Measurements from ENCODE around the gene ILF2. TPM values are rescaled to one million over a fixed set of nuclear protein-coding genes. Genes with fewer than 3 reads are reported as not detected.

ILF2 gene
- total and polyA plus RNA-seq, 2 of the 13 experiments (the other 11 are each of a cell fraction or from before 2014, with no cell fraction given) = 292 to 366 TPM

GRCh38 chr1:153633754-153634665 lies 36.8 kb downstream of the ILF2 start, which contains the start of gene CHTOP (continued):
- TF ChIP-seq, protein P1, sequence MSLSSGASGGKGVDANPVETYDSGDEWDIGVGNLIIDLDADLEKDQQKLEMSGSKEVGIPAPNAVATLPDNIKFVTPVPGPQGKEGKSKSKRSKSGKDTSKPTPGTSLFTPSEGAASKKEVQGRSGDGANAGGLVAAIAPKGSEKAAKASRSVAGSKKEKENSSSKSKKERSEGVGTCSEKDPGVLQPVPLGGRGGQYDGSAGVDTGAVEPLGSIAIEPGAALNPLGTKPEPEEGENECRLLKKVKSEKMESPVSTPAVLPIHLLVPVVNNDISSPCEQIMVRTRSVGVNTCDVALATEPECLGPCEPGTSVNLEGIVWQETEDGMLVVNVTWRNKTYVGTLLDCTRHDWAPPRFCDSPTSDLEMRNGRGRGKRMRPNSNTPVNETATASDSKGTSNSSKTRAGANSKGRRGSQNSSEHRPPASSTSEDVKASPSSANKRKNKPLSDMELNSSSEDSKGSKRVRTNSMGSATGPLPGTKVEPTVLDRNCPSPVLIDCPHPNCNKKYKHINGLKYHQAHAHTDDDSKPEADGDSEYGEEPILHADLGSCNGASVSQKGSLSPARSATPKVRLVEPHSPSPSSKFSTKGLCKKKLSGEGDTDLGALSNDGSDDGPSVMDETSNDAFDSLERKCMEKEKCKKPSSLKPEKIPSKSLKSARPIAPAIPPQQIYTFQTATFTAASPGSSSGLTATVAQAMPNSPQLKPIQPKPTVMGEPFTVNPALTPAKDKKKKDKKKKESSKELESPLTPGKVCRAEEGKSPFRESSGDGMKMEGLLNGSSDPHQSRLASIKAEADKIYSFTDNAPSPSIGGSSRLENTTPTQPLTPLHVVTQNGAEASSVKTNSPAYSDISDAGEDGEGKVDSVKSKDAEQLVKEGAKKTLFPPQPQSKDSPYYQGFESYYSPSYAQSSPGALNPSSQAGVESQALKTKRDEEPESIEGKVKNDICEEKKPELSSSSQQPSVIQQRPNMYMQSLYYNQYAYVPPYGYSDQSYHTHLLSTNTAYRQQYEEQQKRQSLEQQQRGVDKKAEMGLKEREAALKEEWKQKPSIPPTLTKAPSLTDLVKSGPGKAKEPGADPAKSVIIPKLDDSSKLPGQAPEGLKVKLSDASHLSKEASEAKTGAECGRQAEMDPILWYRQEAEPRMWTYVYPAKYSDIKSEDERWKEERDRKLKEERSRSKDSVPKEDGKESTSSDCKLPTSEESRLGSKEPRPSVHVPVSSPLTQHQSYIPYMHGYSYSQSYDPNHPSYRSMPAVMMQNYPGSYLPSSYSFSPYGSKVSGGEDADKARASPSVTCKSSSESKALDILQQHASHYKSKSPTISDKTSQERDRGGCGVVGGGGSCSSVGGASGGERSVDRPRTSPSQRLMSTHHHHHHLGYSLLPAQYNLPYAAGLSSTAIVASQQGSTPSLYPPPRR (CRISPR knock-in tag; IDR thresholded peaks at IDR 0.05; ENCODE audit: borderline replicate concordance) = peak; percentile 67
- TF ChIP-seq ATF7-NPFF (CRISPR knock-in tag; IDR thresholded peaks at IDR 0.05; ENCODE audit: low read depth) = peak; percentile 74; the same call in 1 of the 2 replicates
- TF ChIP-seq SALL1 (CRISPR knock-in tag; IDR thresholded peaks at IDR 0.05) = peak; percentile 87
- 0 out of 2 replicates have a peak, but pooled peaks have one; percentile 66 for TF ChIP-seq FIP1L1 (IDR thresholded peaks at IDR 0.05; ENCODE audit: borderline replicate concordance, insufficient read depth, low read depth, low read length)
- TF ChIP-seq SNRNP70 (IDR thresholded peaks at IDR 0.05; ENCODE audit: low read depth, low read length) = no peak
- peak; percentile 16; the same call in 1 of the 2 replicates for TF ChIP-seq ARID5B (CRISPR knock-in tag; IDR thresholded peaks at IDR 0.05)
- TF ChIP-seq, protein P2, sequence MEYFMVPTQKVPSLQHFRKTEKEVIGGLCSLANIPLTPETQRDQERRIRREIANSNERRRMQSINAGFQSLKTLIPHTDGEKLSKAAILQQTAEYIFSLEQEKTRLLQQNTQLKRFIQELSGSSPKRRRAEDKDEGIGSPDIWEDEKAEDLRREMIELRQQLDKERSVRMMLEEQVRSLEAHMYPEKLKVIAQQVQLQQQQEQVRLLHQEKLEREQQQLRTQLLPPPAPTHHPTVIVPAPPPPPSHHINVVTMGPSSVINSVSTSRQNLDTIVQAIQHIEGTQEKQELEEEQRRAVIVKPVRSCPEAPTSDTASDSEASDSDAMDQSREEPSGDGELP (IDR thresholded peaks at IDR 0.05; ENCODE audit: borderline replicate concordance, low read depth) = no peak
- peak; percentile 78; the same call in 1 of the 2 replicates for TF ChIP-seq ZNF782 (CRISPR knock-in tag; IDR thresholded peaks at IDR 0.05; ENCODE audit: borderline replicate concordance)
- peak; percentile 79 for TF ChIP-seq JUN (CRISPR knock-in tag; IDR thresholded peaks at IDR 0.05)
- no peak for TF ChIP-seq DPF2 (CRISPR knock-in tag; IDR thresholded peaks at IDR 0.05; ENCODE audit: borderline replicate concordance, low read depth)
- no peak for TF ChIP-seq SSRP1 (CRISPR knock-in tag; IDR thresholded peaks at IDR 0.05)
- TF ChIP-seq NCOA1 (CRISPR knock-in tag; IDR thresholded peaks at IDR 0.05) = 0 out of 2 replicates have a peak, but pooled peaks have one; percentile 38
- no peak for TF ChIP-seq GPBP1L1 (CRISPR knock-in tag; IDR thresholded peaks at IDR 0.05)
- TF ChIP-seq, protein P3, sequence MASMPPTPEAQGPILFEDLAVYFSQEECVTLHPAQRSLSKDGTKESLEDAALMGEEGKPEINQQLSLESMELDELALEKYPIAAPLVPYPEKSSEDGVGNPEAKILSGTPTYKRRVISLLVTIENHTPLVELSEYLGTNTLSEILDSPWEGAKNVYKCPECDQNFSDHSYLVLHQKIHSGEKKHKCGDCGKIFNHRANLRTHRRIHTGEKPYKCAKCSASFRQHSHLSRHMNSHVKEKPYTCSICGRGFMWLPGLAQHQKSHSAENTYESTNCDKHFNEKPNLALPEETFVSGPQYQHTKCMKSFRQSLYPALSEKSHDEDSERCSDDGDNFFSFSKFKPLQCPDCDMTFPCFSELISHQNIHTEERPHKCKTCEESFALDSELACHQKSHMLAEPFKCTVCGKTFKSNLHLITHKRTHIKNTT (CRISPR knock-in tag; IDR thresholded peaks at IDR 0.05) = no peak
